Stimulated activated CD4-positive, alpha-beta T cell treated with anti-CD3 and anti-CD28 coated beads, Interleukin-4, amount 100 ng/mL, for 24 hours (primary cell): ENCODE data around the gene FCER1G.
A peak's percentile ranks its signal among the peaks of the same experiment; 100 is the strongest.
"Not testable (repeated sequence)": the region's sequence is repeated elsewhere in the genome, so short reads cannot be mapped to it uniquely, and the experiment has no call there.

Experiments used
- DNase-seq: peaks from one replicate; pipeline ENCODE4 v3.0.0-alpha.2; 2020

Gene FCER1G

DNA sequence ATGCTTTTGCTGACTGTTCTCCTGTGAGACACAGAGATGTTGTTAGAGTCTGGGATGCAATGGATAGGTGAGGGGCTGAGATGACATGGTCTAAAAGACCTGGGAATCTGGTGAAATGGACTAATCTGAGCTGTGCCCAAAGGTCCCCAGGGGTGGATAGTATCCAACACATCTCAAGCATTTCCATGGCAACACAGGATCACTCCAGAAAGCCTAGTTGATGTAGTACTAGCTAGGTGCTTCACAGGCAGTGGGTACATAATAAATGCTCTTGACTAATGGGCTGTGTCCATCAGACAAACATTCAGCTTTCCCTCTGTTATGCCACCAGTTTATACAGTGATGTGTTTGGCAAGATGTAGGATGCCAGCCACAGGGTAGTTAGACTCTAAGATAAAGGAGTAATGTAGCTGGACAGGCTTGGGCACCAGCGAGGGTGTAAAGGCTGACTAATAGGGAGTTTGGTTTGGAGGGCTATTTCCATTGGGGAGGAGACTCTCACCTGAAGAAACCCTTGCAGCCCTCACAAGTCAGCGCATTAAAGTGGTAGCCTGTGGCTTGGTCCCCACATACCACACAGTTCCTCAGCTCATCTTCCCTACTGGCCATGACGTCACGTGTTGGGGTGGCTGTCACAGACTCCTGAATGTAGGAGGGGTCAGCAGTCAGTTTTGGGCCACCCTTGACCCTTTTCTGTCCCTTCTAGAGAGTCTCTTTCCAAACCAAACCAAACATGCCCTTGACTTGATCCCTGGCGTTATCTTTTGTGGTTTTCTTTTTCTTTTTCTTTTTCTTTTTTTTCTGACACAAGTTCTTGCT lies 21.1 kb downstream of the FCER1G start:
- DNase-seq, result no peak

DNA sequence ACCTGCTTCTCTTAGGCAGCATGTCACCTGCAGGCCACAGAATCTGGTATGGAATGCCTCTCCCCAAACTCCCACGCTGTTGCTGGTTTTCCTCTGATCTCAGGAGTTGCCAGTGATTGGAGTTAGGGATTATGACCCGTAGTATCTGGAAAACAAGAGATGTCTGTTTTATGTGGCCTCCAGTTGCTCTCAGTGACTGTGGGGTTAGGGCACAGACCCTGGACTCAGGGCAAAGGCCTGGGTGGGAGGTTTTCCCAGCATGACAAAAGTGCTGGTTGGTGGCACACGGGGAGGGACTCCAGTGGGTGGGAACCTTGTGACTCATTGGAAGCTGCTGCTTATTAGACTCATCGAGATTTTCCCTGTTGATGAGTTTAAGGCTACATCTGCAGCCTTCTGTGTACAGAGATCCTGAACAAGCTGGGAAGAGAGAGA lies 23.0 kb downstream of the FCER1G start, which contains the start of gene NR1I3:
Gene NR1I3, minus strand, starts transcription at position 165 of the 435 bp plus-strand sequence. CDS start 1,638 bp downstream, outside the sequence.
- no peak for DNase-seq

DNA sequence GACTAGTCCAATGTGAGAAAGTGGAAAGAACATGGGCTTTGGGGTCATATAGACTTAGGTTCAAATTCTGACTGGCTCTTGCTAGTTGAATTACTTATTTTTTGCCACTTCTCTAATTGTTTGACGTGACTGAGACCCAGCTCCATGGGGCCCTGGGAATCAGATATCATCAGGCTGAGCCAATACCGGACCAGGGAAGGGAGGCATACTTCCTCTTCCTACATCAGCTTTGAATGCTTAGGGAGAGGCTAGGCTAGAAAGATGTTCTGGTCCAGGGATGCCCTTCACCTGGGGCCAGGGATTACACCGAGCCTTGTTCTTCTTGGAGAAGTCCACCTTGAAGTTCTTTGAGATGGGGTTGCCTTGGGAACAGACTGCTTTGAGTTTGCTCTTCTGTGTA lies 26.6 kb downstream of the FCER1G start:
- DNase-seq, result no peak

DNA sequence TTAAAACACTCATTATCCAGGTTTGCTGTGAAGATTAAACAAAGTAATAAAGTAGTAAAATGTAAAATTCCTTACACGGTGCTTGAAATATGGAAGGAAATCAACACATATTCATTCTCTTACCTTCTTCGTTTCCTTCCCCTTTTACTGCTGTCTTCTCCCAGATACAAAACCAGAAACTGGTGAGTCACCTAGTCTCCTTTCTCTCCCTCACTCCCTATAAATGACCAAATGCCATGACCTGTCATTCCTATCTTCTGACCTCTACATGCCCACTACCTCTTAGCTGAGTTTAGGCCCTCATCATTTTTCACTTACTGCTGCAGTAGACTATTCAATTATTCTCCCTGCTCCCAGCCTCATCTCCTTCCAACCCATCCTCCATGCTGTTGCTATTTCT lies 27.2 kb downstream of the FCER1G start:
- DNase-seq, result no peak

DNA sequence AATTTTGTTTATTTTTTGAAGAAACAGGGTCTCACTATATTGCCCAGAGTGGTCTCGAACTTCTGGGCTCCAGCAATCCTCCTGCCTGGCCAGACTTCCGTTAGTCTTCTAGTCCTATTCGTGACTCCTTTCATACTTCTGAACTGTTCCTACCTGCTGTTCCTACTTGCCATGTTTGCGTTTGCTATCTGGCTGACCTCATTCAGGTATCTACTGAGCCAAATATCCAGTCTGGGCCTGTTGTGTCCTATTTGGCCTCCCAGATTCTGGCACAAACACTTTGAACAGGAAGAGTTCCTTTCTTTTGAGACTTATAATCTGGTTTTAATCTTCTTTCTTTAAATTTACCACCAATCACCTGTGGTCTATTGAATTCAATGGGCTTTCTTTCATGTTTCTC lies 29.8 kb downstream of the FCER1G start:
- DNase-seq, result no peak

DNA sequence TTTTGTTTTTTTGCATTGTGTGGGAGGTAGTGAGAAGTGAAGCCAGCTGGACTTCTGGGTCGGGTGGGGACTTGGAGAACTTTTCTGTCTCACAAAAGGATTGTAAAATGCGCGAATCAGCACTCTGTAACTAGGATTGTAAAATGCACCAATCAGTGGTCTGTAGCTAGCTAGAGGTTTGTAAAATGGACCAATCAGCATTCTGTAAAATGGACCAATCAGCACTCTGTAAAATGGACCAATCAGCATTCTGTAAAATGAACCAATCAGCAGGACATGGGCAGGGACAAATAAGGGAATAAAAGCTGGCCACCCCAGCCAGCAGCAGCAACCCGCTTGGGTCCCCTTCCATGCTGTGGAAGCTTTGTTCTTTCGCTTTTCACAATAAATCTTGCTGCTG lies 35.0 kb downstream of the FCER1G start:
- not testable (repeated sequence) for DNase-seq

DNA sequence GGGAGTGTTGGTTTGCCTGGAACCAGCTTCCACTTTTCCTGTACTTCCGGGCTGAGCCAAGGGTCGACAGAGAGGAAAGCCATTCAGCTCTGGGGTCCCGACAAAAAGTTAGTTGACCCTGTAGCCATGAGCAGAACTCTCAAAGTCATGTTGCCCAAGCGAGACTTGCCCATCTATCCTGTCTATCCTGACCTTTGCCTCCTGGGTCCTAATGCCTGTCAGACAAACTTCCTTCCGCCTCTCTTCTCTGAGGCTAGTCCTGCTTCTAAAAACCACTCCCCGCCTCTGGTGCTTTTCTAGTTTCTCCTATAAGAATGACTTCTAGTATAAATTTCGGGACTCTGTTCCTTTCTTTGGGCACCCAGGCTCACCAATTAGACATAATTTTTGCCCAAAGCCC lies 35.7 kb downstream of the FCER1G start:
- no peak for DNase-seq

DNA sequence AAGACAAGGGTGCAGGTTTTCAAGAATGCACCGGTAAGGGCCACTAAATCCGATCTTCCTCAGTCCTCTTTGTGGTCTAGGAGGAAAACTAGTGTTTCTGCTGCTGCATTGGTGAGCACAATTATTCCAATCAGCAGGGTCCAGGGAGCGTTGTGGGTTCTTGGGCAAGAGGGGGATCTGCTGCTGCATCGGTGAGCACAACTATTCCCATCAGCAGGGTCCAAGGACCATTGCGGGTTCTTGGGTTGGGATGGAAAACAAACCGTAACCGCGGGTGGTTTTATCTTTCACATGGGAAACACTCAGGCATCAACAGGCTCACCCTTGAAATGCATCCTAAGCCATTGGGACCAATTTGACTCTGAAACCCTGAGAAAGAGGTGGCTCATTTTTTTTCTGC lies 36.5 kb downstream of the FCER1G start:
- no peak for DNase-seq

DNA sequence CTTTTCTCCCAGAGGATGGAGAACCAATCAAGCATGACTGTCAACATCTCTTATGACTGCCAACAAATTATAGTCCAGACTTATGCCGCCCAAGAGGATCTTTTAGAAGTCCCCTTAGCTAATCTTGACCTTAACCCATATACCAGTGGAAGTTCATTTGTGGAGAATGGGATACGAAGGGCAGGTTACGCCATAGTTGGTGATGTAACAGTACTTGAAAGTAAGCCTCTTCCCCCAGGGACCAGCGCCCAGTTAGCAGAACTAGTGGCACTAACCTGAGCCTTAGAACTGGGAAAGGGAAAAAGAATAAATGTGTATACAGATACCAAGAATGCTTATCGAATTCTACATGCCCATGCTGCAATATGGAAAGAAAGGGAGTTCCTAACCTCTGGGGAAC lies 40.2 kb downstream of the FCER1G start:
- DNase-seq, result not testable (repeated sequence)

DNA sequence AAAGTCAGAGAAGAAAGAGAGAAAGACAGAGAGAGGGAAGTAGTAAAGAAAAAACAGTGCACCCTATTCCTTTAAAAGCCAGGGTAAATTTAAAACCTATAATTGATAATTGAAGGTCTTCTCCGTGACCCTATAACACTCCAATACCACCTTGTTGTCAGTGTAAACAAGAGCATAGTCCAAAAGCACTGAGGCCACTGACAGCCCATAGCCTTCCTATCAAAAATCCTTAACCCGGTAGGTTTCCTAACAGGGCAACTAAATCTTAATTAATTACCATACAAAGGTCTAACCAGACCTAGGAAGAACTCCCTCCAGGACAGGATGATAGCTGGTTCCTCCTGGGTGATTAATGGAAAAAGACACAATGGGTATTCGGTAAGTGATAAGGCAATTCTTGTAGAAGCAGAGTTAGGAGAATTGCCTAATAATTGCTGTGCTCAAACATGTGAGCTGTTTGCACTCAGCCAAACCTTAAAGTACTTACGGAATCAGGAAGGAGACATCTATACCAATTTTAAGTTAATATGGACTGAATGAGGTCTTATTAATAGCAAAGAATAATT lies 40.9 kb downstream of the FCER1G start:
- not testable (repeated sequence) for DNase-seq

DNA sequence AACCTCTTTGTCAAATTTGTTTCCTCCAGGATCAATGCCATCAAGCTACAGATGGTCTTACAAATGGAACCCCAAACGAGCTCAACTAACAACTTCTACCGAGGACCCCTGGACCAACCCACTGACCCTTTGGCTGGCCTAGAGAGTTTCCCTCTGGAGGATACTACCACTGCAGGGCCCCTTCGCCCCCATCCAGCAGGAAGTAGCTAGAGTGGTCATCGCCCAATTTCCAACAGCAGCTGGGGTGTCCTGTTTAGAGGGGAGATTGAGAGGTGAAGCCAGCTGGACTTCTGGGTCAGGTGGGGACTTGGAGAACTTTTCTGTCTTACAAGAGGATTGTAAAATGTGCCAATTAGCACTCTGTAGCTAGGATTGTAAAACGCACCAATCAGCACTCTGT lies 42.0 kb downstream of the FCER1G start:
- not testable (repeated sequence) for DNase-seq

DNA sequence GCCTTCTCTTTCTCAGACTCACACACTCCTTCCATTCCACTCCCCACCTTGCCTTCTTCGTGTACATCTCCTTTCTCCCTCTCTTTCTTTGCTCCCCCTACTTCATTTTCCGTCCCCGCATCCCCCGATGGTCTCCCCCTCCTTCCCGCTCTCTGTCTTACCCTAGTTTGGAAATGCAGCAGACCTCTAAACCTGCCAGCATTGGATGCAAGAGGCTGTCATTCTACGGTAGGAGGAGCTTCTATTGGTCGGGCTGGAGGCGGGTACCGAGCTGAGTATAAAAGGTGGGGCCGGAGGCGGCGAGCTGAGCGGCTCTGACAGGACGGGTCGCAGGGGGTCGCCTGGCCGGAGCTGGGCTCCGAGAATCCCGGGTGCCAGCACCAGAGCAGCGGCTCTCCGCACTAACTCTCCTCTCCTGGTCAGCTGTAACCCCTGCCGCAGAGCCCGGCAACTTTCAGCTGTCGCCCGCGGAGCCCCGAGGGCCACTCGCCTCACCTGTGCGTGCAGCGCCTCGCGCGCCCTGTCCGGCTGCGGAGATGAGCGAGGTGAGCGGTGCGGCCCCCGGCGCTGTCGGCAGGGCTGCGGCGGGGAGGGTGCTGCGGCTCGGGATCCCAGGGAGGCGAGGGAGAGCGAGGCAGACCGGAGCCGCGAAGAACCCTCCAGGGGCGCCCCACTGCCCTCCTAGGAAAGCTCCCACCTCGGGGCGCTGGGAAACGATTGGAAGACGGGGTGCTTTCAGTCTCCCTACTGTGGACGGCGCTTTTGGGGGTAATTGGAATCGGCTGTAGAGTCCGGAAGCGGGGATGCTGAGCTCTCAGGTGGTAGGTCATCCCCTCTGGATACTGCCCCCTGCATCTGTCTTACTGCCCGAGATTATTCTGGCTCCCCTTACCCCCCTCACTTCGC lies 43.6 kb downstream of the FCER1G start, which contains the start of gene PCP4L1:
Gene PCP4L1, plus strand, starts transcription at position 307 of the 906 bp plus-strand sequence. Its CDS starts 230 bp downstream, at position 537.
- DNase-seq, result peak; percentile 43

DNA sequence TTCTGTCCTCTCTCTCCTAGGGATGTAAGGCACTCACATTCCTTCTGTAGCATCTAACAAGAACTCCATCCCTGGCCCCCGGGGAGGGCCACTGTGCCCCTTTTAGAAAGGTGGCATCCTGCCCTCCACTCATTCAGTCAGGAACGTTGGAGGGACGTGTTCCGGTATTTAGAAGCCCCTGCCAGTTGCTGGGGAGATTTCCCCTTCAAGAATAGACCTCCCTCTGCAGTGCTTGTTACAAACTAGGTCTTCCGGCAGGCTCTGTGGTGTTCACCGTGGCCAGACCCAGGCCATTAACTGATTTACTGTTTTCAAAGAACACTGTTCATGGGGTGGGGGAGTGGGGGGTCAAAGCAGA lies 44.2 kb downstream of the FCER1G start:
- DNase-seq, result no peak

DNA sequence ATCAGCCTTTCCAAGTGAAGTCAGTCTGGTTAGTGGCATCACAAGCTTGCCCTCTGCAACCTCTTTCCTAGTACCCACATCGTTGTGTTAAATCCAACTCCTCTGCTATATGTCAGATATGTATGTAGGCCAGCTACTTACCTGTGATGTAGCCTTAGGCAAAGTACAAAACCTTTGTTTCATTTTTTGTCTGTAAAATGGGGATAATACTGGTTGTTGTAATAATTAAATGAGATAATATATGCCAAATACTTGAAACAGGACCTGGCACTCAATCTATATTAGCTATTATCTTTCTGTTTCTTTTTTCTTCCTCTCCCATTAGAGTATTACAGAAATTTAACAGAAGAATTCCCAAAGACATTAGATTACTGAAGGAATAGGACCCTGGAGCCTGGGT lies 44.7 kb downstream of the FCER1G start:
- no peak for DNase-seq

DNA sequence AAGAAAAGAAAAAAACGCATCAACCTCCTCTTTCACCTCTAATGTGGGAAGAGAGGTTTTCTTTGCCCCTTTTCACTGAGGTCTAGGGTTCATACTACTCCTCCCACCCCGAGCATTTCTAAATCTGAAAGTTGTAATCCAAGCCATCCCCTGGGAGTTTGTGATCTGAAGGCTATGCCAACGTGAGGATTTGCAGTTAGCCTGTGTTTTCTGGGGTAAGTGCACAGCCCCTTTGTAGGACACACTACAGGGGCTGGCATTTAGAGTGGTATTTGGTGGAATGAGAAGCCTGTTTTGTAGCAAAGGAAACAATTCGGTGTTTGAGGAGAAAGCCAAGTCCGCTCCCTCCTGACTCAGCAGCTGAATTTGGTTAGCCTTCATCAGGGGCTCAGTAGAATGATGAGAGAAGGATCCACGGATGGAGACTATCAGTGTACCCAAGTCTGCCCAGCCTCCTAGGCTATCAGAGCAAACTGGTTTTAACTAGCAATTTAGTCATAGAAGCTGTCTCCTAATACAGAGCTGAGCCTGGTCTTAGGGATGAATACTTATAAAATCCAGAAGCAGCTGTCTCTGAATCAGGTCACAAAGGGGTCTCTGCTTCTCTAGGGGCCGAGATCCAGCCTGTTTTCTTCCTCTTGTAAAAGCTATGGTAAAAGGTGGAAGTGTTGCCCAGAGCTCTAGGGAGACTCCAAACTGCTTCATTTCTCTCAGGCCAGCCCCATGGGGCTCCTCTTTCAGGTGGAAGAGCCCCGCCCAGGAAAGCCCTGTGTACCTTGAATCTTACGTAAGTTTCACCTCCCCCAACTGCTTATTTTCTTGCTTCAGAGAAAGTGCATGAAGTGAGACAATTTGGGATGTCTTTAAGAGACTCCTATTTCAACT lies 45.5 kb downstream of the FCER1G start:
- DNase-seq, result no peak

DNA sequence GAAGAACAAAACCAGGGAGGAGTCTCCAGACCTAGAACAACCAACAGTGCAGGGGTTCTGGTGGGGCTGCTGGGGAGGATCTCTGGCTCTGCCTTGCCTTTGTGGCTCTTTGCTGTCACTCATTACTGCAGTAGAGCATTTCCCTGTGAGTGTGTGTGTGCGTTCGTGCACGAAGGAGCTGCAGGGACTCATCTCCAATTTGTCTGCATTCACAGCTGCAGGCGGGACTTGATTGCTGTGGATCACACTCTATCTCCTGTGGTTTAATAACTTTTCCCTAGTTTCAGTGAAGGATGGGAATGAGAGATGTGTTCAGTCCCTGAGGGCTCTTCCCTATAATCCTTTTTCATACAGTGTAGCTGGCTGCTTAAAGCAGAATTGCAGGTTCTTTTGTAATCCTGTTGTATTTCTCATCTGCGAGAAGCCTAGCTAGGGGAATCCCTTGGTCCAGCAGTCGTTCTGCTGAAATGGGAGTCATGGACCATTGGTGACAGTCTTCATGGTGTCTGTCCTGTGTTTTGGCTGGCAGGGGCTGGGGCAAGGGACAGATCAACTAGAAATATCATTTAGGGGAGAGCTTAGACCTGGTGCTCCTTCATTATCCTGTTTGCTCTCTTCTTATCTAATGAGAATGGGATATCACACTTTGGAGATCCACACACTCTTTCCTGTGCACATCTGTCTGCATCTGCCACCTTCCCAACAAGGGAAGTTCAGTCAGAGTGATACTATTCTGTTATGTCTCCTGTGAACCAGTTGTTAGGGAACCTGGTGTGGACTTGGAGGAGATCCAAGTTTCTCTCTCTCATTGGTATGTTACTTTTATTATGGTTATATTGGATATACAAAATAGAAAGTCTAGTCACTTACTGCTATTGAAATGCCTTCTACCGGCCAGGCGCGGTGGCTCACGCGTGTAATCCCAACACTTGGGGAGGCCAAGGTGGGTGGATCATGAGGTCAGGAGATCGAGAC lies 46.5 kb downstream of the FCER1G start:
- DNase-seq, result no peak

DNA sequence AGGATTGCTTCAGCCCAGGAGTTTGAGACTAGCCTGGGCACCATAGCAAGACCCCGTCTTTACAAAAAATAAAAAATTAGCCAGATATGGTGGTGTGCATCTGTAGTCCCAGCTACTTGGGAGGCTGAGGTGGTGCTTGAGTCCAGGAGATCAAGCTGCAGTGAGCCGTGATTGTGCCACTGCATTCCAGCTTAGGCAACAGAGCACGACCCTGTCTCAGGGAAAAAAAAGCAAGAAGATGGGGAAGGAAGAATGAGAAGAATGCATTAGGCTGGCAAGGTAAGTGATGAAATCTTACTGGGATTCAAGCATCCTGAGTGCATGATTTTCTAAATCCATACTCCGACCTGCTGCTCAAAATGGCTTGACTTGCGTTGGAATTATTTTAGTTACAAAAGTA lies 50.2 kb downstream of the FCER1G start:
- no peak for DNase-seq

DNA sequence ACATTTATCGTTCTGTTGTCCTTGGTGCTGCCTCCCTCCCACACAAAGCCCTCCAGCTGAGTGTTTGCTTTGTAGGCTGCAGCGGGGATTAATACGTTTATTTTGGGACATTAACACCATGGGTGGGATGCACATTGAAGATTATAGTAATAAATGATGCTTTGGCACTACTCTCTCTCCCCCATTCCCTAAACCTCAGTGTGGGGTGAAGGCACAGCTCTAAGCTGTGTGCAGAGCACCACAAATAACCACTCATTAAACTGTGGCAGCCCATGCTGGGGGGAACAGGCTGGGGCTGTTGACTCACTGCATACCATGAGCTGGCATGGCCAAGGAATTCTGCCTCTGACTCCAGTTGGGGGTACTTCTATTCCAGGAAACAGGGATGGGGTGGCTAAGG lies 51.1 kb downstream of the FCER1G start:
- DNase-seq, result no peak

DNA sequence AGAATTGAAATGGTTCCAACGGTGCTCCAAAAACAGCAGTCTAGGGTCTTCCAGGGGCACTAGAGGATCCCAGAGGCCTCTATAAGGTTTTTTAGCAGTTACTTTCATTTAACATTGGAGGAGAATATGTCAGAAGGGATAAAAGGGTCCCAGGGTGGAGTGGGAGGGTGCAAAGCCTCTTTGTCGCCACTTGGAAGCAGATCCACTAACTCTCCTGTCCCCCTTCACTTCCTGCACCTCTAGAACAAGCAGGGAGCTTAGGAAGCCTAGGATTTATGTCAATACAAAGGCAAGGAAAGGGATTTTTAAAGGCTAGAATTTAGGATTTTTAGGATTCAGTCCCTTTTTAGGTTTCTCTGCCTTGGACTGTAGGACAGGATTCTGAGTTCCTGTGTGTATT lies 51.7 kb downstream of the FCER1G start:
- no peak for DNase-seq

DNA sequence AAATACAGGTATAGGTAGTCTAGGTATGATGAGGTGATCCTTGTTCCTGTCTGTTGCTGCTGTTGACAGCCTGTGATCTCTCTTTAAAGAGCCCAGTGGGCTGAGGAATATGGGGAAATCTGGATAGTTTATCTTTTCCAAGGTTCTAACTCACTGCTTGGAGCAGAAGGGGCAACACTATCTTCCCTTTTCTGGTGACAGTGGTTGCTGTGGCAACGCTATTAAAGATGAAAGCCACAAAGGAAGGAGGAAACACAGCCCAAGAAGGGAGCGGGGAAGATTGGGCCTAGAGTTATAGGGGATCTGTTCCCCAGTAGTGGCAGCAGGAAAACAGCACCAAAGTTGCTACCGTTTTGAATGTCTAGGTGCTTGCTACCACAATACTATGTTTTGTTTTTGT lies 52.2 kb downstream of the FCER1G start:
- no peak for DNase-seq
